Neural crest cell (in vitro differentiated cells): ENCODE measurements around the gene SLC4A7. TPM values are rescaled to one million over a fixed set of nuclear protein-coding genes. Genes with fewer than 3 reads are reported as not detected.
"Not testable (repeated sequence)": the region's sequence is repeated elsewhere in the genome, so short reads cannot be mapped to it uniquely, and the experiment has no call there.

Experiments
- DNase-seq: peaks from one replicate; pipeline ENCODE4 v3.0.0; 2021; ENCODE audit warnings: low read depth, mixed read lengths, low spot score
- H3K27ac Mint-ChIP-seq: one replicate; pipeline ENCODE4 v1.8.0; 2021; ENCODE audit warnings: mild to moderate bottlenecking, mixed read lengths; ENCODE audit not compliant: unreplicated experiment
- H3K27me3 Mint-ChIP-seq: 2 replicates; pipeline ENCODE4 v1.8.0; 2021; ENCODE audit warnings: low read depth, mild to moderate bottlenecking, mixed read lengths
- H3K36me3 Mint-ChIP-seq: 2 replicates; pipeline ENCODE4 v1.8.0; 2021; ENCODE audit warnings: low read depth, mild to moderate bottlenecking, mixed read lengths
- H3K4me1 Mint-ChIP-seq: 2 replicates; pipeline ENCODE4 v1.8.0; 2021; ENCODE audit warnings: mixed read lengths
- H3K4me3 Mint-ChIP-seq: one replicate; pipeline ENCODE4 v1.8.0; 2021; ENCODE audit warnings: mild to moderate bottlenecking, mixed read lengths
- H3K9me3 Mint-ChIP-seq: 2 replicates; pipeline ENCODE4 v1.8.0; 2021; ENCODE audit warnings: mixed read lengths
- CTCF ChIP-seq: fragments of 200-600 bp; sonication (generic); conservative IDR thresholded peaks from 2 replicates; pipeline ENCODE4 v1.5.0; 2021; ENCODE audit warnings: antibody characterized with exemption, mild to moderate bottlenecking
- total RNA-seq: library from RNA; stranded (reverse); gene quantifications from 2 replicates; pipeline ENCODE4 v1.2.1, GENCODE V29; 2021

The SLC4A7 gene
- total RNA-seq, 1 donor from 2014 or later = 63.9 TPM

- H3K9me3 Mint-ChIP-seq = peaks cover 6% of the 10 kb centered on the region
- no peak for DNase-seq
- H3K4me1 Mint-ChIP-seq = no peaks in the 10 kb centered on the region
- peaks cover 7% of the 10 kb centered on the region for H3K36me3 Mint-ChIP-seq
- H3K27me3 Mint-ChIP-seq = no peaks in the 10 kb centered on the region
- H3K27ac Mint-ChIP-seq = no peak overlapping the region
- no peak overlapping the region for H3K4me3 Mint-ChIP-seq
- no peak for TF ChIP-seq CTCF
These were observed 143.7 kb downstream of the SLC4A7 start for GRCh38 chr3:27340534-27340933.

GRCh38 chr3:27335571-27335970, 148.6 kb downstream of the SLC4A7 start:
- DNase-seq = no peak
- no peak overlapping the region for H3K4me3 Mint-ChIP-seq
- peaks cover 13% of the 10 kb centered on the region for H3K9me3 Mint-ChIP-seq
- H3K4me1 Mint-ChIP-seq = no peaks in the 10 kb centered on the region
- no peak overlapping the region for H3K27ac Mint-ChIP-seq
- H3K36me3 Mint-ChIP-seq = peaks cover 10% of the 10 kb centered on the region
- TF ChIP-seq CTCF = no peak
- no peaks in the 10 kb centered on the region for H3K27me3 Mint-ChIP-seq

- peaks cover 13% of the 10 kb centered on the region for H3K9me3 Mint-ChIP-seq
- no peak for DNase-seq
These were observed 150.3 kb downstream of the SLC4A7 start for GRCh38 chr3:27333843-27334242.

GRCh38 chr3:27328982-27329762, 155.0 kb downstream of the SLC4A7 start:
- not testable (repeated sequence) for H3K4me1 Mint-ChIP-seq, H3K27me3 Mint-ChIP-seq, H3K4me3 Mint-ChIP-seq, DNase-seq, H3K27ac Mint-ChIP-seq, H3K9me3 Mint-ChIP-seq, H3K36me3 Mint-ChIP-seq

More at GRCh38 chr3:27333843-27334242, 150.3 kb downstream of the SLC4A7 start:
- no peak for TF ChIP-seq CTCF
- peaks cover 10% of the 10 kb centered on the region for H3K36me3 Mint-ChIP-seq
- no peaks in the 10 kb centered on the region for H3K4me1 Mint-ChIP-seq
- no peak overlapping the region for H3K27ac Mint-ChIP-seq
- no peak overlapping the region for H3K4me3 Mint-ChIP-seq
- H3K27me3 Mint-ChIP-seq = no peaks in the 10 kb centered on the region

GRCh38 chr3:27326629-27327545, 157.3 kb downstream of the SLC4A7 start:
- Mint-ChIP-seq H3K27ac (no peak overlapping the region), H3K4me3 (no peak overlapping the region), H3K9me3 (peaks cover 3% of the 10 kb centered on the region), H3K36me3 (peaks cover 7% of the 10 kb centered on the region), H3K4me1 (no peaks in the 10 kb centered on the region), H3K27me3 (no peaks in the 10 kb centered on the region)
- no peak for DNase-seq
- no peak for TF ChIP-seq CTCF
